HK-2 (cell line): Measurements from ENCODE around the gene SOX4.

Experiments used
- DNase-seq: peaks from one replicate; pipeline ENCODE4 v3.0.0-alpha.2; 2018; ENCODE audit not compliant: unreplicated experiment

The SOX4 gene

DNA sequence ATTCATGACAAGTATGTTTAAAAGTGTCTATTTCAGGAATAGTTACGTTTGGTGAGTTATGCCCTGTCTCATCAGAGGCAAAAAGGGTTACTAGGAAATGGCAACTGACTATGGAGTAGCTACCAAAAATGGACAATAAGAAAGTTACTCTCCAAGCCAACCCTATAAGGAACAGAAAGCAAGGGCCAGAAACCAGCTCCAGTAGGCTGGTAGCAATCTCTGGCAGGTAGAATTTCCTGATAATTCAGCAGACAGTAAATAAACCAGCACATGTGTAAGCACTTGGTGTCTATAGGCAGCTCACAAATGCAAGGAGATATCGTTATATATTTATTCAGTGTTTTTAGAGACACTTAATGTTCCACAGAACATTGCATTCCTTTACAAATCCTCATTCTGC, 20.3 kb downstream of the SOX4 start:
- no peak for DNase-seq

DNA sequence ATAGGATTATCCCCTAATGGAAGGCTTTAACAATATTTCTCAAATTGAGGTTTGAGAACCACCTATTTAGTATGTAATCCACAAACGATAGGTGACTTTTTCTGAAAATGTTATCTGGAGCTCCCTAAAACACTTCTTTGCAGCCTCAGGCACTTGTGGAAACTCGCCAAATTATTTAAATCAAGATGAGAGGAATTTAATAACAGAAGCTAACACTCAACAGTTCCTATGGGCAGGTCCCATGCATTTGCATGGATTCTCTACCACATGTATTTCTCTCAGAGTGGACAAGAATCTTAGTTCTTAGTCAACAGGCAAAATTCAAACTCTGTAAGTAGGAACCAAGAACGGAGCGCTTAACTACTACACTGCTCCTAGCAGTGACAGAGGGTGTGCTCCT, 20.7 kb downstream of the SOX4 start:
- no peak for DNase-seq

DNA sequence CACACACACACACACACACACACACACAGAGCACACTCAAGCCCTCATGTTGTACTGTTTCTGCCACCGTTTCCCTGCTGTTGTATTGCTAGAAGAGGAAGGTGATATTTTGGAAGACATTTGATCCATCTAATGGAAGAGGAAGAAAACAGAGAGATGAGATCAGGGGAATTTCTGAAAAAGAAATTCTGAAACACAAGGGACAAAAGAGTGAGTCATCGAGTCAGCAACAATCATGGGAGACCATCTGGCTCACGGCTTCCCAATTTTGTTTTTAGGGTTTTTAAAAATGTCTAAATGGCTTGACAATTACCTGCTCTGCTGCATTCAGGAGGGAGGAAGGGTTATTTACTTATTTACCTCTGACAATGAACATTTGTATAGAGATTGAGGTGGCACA, 22.0 kb downstream of the SOX4 start:
- no peak for DNase-seq

DNA sequence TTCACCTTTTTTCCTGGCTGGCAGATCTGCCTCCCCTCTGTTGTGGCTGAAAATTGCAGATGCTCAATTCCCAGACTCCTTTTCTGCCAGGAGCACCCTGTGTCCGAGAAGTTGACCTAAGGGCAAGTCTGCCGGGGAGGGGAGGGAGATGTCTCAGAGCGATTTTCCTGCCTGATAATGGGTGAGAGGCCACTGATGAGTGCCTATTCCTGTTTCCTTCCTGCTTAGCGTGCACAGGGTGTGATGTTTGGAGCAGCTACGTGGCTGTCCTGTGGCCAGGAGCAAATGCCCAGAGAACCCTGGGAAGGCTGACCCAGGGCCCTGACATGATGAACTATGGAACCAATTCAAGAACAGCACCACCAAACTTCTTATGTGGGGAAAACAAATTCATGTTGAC, 22.5 kb downstream of the SOX4 start:
- no peak for DNase-seq

DNA sequence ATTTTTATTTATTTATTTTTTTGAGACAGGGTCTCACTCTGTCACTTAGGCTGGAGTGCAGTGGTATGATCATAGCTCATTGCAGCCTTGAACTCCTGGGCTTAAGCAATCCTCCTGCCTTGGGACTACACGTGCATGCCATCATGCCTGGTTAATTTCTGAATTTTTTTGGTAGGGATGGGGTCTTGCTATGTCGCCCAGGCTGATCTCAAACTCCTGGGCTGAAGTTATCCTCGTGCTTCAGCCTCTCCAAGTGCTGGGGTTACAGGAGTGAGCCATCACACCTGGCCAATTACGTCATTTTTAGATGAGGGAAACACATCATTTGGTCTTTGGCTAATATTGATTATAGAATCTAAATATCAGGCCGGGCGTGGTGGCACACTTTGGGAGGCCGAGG, 32.1 kb downstream of the SOX4 start:
- DNase-seq, result no peak

DNA sequence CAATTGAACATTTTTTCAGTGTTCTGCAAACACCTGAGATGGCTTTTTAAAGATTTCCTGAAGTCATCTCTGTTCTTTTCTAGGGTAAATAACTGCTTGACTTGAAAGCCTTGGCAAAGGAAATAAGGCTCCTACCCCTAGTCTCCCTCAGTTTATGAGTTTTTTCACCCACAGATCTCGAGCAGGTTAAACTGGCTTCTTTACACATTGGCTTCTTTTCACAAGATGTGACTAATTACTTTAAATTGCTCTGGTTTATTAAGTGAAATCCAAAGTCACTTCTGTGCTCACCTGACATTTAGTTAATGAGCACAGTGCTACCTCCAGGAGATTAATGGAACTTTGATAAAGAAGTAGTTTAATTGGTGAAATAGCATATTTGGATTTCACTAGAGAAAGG, 33.2 kb downstream of the SOX4 start:
- no peak for DNase-seq

DNA sequence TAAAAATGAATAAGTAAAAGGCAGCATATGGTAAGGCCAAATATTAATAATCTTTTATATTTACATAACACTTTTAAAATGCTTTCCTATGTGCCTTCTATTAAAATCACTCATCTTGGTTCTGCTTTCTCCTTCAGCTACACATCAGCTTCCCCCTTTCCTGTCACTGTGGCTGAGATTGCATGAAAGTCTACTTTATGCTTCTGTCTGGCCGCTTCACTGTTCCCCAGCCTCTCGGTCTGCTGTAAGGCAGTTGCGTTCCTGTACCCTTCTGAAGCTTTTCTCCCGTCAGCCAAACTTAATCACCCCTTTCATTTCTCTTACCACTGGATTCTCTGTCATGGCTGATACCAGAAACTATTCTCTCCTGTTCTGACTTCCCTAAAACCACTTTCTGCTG, 34.6 kb downstream of the SOX4 start:
- DNase-seq, result no peak

DNA sequence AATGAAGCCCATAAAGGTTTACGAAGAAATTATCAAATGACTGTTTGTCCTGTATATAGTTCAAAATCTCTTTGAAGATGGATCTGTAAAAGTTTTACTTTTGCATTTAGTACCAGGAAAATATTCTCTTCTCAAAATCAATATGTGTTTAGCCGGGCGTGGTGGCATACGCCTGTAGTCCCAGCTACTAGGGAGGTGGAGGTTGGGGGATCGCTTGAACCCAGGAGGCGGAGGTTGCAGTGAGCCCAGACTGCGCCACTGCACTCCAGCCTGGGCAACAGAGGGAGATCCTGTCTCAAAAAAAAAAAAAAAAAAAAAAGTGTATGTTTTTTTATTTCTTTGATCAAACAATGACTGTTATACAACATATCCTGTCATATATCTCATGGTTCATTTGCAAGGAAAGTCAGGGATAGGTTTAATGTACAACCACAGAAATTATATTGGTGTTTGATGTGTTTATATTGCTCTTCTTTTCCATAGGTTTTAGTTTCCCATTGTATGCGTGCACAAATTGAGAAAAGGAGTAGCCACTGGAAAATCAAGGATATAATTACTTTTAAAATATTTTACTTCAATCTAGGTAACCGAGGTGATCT, 40.1 kb downstream of the SOX4 start:
- DNase-seq, result no peak

DNA sequence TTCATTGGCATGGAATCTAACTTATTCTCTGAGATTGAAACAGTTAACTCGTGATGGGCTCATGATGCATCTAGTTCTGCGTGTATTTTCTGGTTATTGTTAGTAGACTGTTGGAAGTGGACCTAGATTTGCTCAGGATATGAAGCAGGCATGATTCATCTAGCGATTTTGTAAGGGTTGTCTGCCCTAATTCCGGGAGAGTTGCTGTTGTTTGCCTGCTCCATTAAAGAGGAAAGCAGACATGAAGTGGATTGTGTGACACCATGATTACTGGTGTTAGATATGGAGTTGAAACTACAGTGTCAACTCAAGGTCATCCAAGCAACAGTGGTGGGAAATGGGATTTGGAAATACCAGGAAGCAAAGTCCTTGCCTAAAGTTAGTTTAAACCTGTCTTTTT, 41.0 kb downstream of the SOX4 start:
- DNase-seq, result no peak

DNA sequence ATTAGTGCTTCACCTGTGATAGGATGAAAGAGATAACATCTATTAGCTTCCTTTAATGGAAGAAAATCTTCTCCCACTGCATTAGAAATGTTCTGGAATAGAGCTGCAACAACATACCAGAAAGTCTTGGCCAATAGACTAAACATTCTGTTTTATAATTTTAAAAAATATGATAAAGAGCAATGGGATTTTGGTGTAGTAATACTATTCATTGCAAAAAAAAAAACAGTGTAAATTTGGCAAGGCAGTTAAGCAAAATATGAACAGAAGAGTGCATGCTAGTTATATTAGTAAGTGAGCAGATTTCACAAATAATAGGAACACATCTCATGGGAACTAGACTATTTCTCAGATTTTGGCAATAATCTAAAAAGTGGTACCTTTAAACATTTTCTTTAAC, 43.3 kb downstream of the SOX4 start:
- no peak for DNase-seq

DNA sequence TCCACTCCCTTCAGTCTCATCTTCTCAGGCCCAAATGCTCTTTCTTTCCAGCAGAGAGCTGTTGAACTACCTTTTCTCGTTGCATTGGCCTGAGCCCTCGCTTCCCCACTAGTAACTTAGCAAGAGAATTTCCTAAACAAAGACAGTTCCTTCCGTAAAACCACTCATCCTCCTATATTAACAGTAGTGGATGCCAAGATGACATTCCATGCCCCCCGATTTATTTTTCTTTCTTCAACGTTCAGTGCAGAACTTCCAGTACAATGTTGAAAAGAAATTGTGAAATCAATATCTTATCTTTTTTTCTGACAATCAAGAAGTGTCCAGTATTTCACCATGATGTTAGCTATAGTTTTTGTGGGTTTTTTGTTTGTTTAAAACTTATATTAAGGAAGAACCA, 45.8 kb downstream of the SOX4 start:
- DNase-seq, result no peak
